Measurements from ENCODE around the gene HOXA9. TPM values are rescaled to one million over a fixed set of nuclear protein-coding genes. Genes with fewer than 3 reads are reported as not detected.

The HOXA9 gene
- total RNA-seq, 1 donor from 2014 or later = 46.5 TPM

- H3K4me3 ChIP-seq (ENCODE audit: low read depth, low read length) = peak overlapping the region; percentile 59
- no peaks in the 10 kb centered on the region for H3K27me3 ChIP-seq (ENCODE audit: control insufficient read depth, insufficient read depth, low read length)
- no peak for DNase-seq (ENCODE audit: low read depth)
- H3K36me3 ChIP-seq (ENCODE audit: control insufficient read depth, insufficient read depth, low read length) = peaks cover 3% of the 10 kb centered on the region
- TF ChIP-seq CTCF (IDR thresholded peaks at IDR 0.05; ENCODE audit: insufficient read depth, low read length, poor library complexity, severe bottlenecking) = no peak
Measured at GRCh38 chr7:27121684-27122076, 43.7 kb downstream of the HOXA9 start.

- no peak for TF ChIP-seq CTCF (IDR thresholded peaks at IDR 0.05; ENCODE audit: insufficient read depth, low read length, poor library complexity, severe bottlenecking)
- DNase-seq (ENCODE audit: low read depth) = no peak
- no peak overlapping the region for H3K4me3 ChIP-seq (ENCODE audit: low read depth, low read length)
- no peaks in the 10 kb centered on the region for H3K27me3 ChIP-seq (ENCODE audit: control insufficient read depth, insufficient read depth, low read length)
- peaks cover 3% of the 10 kb centered on the region for H3K36me3 ChIP-seq (ENCODE audit: control insufficient read depth, insufficient read depth, low read length)
Measured at GRCh38 chr7:27119412-27119911, 45.9 kb downstream of the HOXA9 start.

- DNase-seq (ENCODE audit: low read depth) = no peak
- peak overlapping the region; percentile 74 for H3K4me3 ChIP-seq (ENCODE audit: low read depth, low read length)
- H3K36me3 ChIP-seq (ENCODE audit: control insufficient read depth, insufficient read depth, low read length) = peaks cover 3% of the 10 kb centered on the region
- no peaks in the 10 kb centered on the region for H3K27me3 ChIP-seq (ENCODE audit: control insufficient read depth, insufficient read depth, low read length)
- no peak for TF ChIP-seq CTCF (IDR thresholded peaks at IDR 0.05; ENCODE audit: insufficient read depth, low read length, poor library complexity, severe bottlenecking)
Measured at GRCh38 chr7:27118580-27118979, 46.8 kb downstream of the HOXA9 start.

GRCh38 chr7:27117887-27118491 lies 47.3 kb downstream of the HOXA9 start:
- no peak for TF ChIP-seq CTCF (IDR thresholded peaks at IDR 0.05; ENCODE audit: insufficient read depth, low read length, poor library complexity, severe bottlenecking)
- DNase-seq (ENCODE audit: low read depth) = no peak
- H3K4me3 ChIP-seq (ENCODE audit: low read depth, low read length) = peak overlapping the region; percentile 74
- H3K36me3 ChIP-seq (ENCODE audit: control insufficient read depth, insufficient read depth, low read length) = peaks cover 3% of the 10 kb centered on the region
- no peaks in the 10 kb centered on the region for H3K27me3 ChIP-seq (ENCODE audit: control insufficient read depth, insufficient read depth, low read length)

GRCh38 chr7:27116962-27117886 lies 48.1 kb downstream of the HOXA9 start:
- peak overlapping the region; percentile 74 for H3K4me3 ChIP-seq (ENCODE audit: low read depth, low read length)
- TF ChIP-seq CTCF (IDR thresholded peaks at IDR 0.05; ENCODE audit: insufficient read depth, low read length, poor library complexity, severe bottlenecking) = no peak
- no peak for DNase-seq (ENCODE audit: low read depth)
- H3K27me3 ChIP-seq (ENCODE audit: control insufficient read depth, insufficient read depth, low read length) = no peaks in the 10 kb centered on the region
- peaks cover 3% of the 10 kb centered on the region for H3K36me3 ChIP-seq (ENCODE audit: control insufficient read depth, insufficient read depth, low read length)

Data from kidney epithelial cell (primary cell).